ENCODE results near the gene ATP13A3. TPM values are rescaled to one million over a fixed set of nuclear protein-coding genes. Genes with fewer than 3 reads are reported as not detected.

The ATP13A3 gene
- total RNA-seq, 1 experiment from 2014 or later: 83.2 TPM

GRCh38 chr3:194395778-194396538, 90.8 kb downstream of the ATP13A3 start:
- DNase-seq (ENCODE audit: low spot score): no peak

GRCh38 chr3:194395212-194395611, 91.6 kb downstream of the ATP13A3 start:
- no peak for DNase-seq (ENCODE audit: low spot score)

GRCh38 chr3:194392576-194392975, 94.2 kb downstream of the ATP13A3 start:
- no peak for DNase-seq (ENCODE audit: low spot score)

GRCh38 chr3:194390835-194391234, 96.0 kb downstream of the ATP13A3 start:
- DNase-seq (ENCODE audit: low spot score): no peak

- no peak for DNase-seq (ENCODE audit: low spot score)
Observed at GRCh38 chr3:194389269-194389668, 97.5 kb downstream of the ATP13A3 start.

- DNase-seq (ENCODE audit: low spot score): no peak
Observed at GRCh38 chr3:194387926-194388418, 98.8 kb downstream of the ATP13A3 start.

- no peak for DNase-seq (ENCODE audit: low spot score)
Observed at GRCh38 chr3:194387276-194387675, 99.5 kb downstream of the ATP13A3 start.

GRCh38 chr3:194386648-194387047, 100.2 kb downstream of the ATP13A3 start:
- DNase-seq (ENCODE audit: low spot score): no peak

GRCh38 chr3:194386066-194386465, 100.7 kb downstream of the ATP13A3 start:
- no peak for DNase-seq (ENCODE audit: low spot score)

GRCh38 chr3:194384569-194385001, 102.2 kb downstream of the ATP13A3 start:
- no peak for DNase-seq (ENCODE audit: low spot score)

- DNase-seq (ENCODE audit: low spot score): no peak
Observed at GRCh38 chr3:194384156-194384555, 102.6 kb downstream of the ATP13A3 start.

GRCh38 chr3:194383276-194383940, 103.4 kb downstream of the ATP13A3 start:
- no peak for DNase-seq (ENCODE audit: low spot score)

GRCh38 chr3:194382892-194383223, 103.9 kb downstream of the ATP13A3 start:
- no peak for DNase-seq (ENCODE audit: low spot score)

- no peak for DNase-seq (ENCODE audit: low spot score)
Observed at GRCh38 chr3:194382196-194382891, 104.5 kb downstream of the ATP13A3 start.

GRCh38 chr3:194381460-194381875, 105.3 kb downstream of the ATP13A3 start:
- no peak for DNase-seq (ENCODE audit: low spot score)

GRCh38 chr3:194380326-194380725, 106.5 kb downstream of the ATP13A3 start:
- no peak for DNase-seq (ENCODE audit: low spot score)

GRCh38 chr3:194379651-194380050, 107.2 kb downstream of the ATP13A3 start:
- DNase-seq (ENCODE audit: low spot score): no peak

- DNase-seq (ENCODE audit: low spot score): no peak
Observed at GRCh38 chr3:194379231-194379630, 107.6 kb downstream of the ATP13A3 start.

- no peak for DNase-seq (ENCODE audit: low spot score)
Observed at GRCh38 chr3:194377708-194378107, 109.1 kb downstream of the ATP13A3 start.

- no peak for DNase-seq (ENCODE audit: low spot score)
Observed at GRCh38 chr3:194376241-194376560, 110.6 kb downstream of the ATP13A3 start.

- DNase-seq (ENCODE audit: low spot score): no peak
Observed at GRCh38 chr3:194375473-194376240, 111.1 kb downstream of the ATP13A3 start.

GRCh38 chr3:194374935-194375334, 111.9 kb downstream of the ATP13A3 start:
- DNase-seq (ENCODE audit: low spot score): no peak

Measured in H4 (cell line).